H9 (cell line): Measurements from ENCODE around the gene ANP32E. TPM values are rescaled to one million over a fixed set of nuclear protein-coding genes. Genes with fewer than 3 reads are reported as not detected.

ENCODE experiments used
- DNase-seq: peaks from one replicate; pipeline ENCODE4 v3.0.0-alpha.2; 2017
- H2AFZ ChIP-seq: one replicate; pipeline ENCODE4 v1.6.1; 2013; ENCODE audit warnings: mild to moderate bottlenecking, low read length, control low read depth, moderate library complexity
- H2AK5ac ChIP-seq: 2 replicates; pipeline ENCODE4 v1.6.1; 2013; ENCODE audit warnings: low read length, control low read depth, mixed read lengths; ENCODE audit not compliant: insufficient read length
- H2BK120ac ChIP-seq: one replicate; pipeline ENCODE4 v1.6.1; 2013; ENCODE audit warnings: low read depth, mild to moderate bottlenecking, low read length, control low read depth, inconsistent platforms; ENCODE audit not compliant: poor library complexity, severe bottlenecking
- H2BK12ac ChIP-seq: 2 replicates; pipeline ENCODE4 v1.6.1; 2013; ENCODE audit warnings: low read length, control low read depth, mixed read lengths, low read depth; ENCODE audit not compliant: insufficient read length
- H2BK15ac ChIP-seq: 2 replicates; pipeline ENCODE4 v1.6.1; 2013; ENCODE audit warnings: low read depth, low read length, control low read depth
- H2BK20ac ChIP-seq: one replicate; pipeline ENCODE4 v1.6.1; 2013; ENCODE audit warnings: low read depth, mild to moderate bottlenecking, low read length, control low read depth, inconsistent platforms; ENCODE audit not compliant: poor library complexity, severe bottlenecking
- H2BK5ac ChIP-seq: 2 replicates; pipeline ENCODE4 v1.6.1; 2013; ENCODE audit warnings: low read length, control low read depth, mixed read lengths; ENCODE audit not compliant: insufficient read length
- H3K14ac ChIP-seq: 2 replicates; pipeline ENCODE4 v1.6.1; 2013; ENCODE audit warnings: low read length, control low read depth; ENCODE audit not compliant: insufficient read depth
- H3K18ac ChIP-seq: 2 replicates; pipeline ENCODE4 v1.6.1; 2013; ENCODE audit warnings: low read depth, mild to moderate bottlenecking, mixed read lengths, low read length, control low read depth; ENCODE audit not compliant: insufficient read length
- H3K23ac ChIP-seq: 2 replicates; pipeline ENCODE4 v1.6.1; 2013; ENCODE audit warnings: low read length, control low read depth, mixed read lengths, low read depth; ENCODE audit not compliant: insufficient read length
- H3K23me2 ChIP-seq: 2 replicates; pipeline ENCODE4 v1.6.1; 2013; ENCODE audit warnings: low read depth, mild to moderate bottlenecking, mixed read lengths, low read length, control low read depth; ENCODE audit not compliant: insufficient read length, poor library complexity, severe bottlenecking
- H3K27ac ChIP-seq: 2 replicates; pipeline ENCODE4 v1.5.1; 2013; ENCODE audit warnings: low read length, control low read depth, mixed read lengths, low read depth; ENCODE audit not compliant: insufficient read length
- H3K27me3 ChIP-seq: 2 replicates; pipeline ENCODE4 v1.6.1; 2013; ENCODE audit warnings: low read length, control low read depth, inconsistent platforms; ENCODE audit not compliant: insufficient read depth
- H3K4ac ChIP-seq: 2 replicates; pipeline ENCODE4 v1.6.1; 2013; ENCODE audit warnings: low read depth, mild to moderate bottlenecking, control low read depth, inconsistent platforms, low read length, moderate library complexity
- H3K4me1 ChIP-seq: 2 replicates; pipeline ENCODE4 v1.6.1; 2013; ENCODE audit warnings: low read length, control low read depth, inconsistent platforms; ENCODE audit not compliant: insufficient read depth
- H3K4me2 ChIP-seq: 2 replicates; pipeline ENCODE4 v1.6.1; 2013; ENCODE audit warnings: low read length, control low read depth, mixed read lengths; ENCODE audit not compliant: insufficient read length, insufficient read depth
- H3K56ac ChIP-seq: 2 replicates; pipeline ENCODE4 v1.6.1; 2013; ENCODE audit warnings: low read depth, mild to moderate bottlenecking, mixed read lengths, low read length, control low read depth; ENCODE audit not compliant: insufficient read length
- H3K79me1 ChIP-seq: 2 replicates; pipeline ENCODE4 v1.6.1; 2013; ENCODE audit warnings: low read depth, mild to moderate bottlenecking, moderate library complexity, low read length, control low read depth, inconsistent platforms; ENCODE audit not compliant: insufficient read depth, poor library complexity, severe bottlenecking
- H3K79me2 ChIP-seq: 2 replicates; pipeline ENCODE4 v1.6.1; 2013; ENCODE audit warnings: low read length, control low read depth, inconsistent platforms; ENCODE audit not compliant: insufficient read depth
- H3K9ac ChIP-seq: 2 replicates; pipeline ENCODE4 v1.6.1; 2013; ENCODE audit warnings: low read length, control low read depth, mixed read lengths; ENCODE audit not compliant: insufficient read length; ENCODE audit errors: extremely low read depth
- H3K9me3 ChIP-seq: one replicate; pipeline ENCODE4 v1.6.1; 2013; ENCODE audit warnings: low read depth, low read length, inconsistent platforms; ENCODE audit not compliant: control insufficient read depth
- H3T11ph ChIP-seq: one replicate; pipeline ENCODE4 v1.6.1; 2013; ENCODE audit warnings: mild to moderate bottlenecking, low read length, control low read depth, inconsistent platforms
- H4K20me1 ChIP-seq: one replicate; pipeline ENCODE4 v1.6.1; 2013; ENCODE audit not compliant: control insufficient read depth, insufficient read length, insufficient read depth
- H4K5ac ChIP-seq: 2 replicates; pipeline ENCODE4 v1.6.1; 2013; ENCODE audit warnings: low read depth, mild to moderate bottlenecking, mixed read lengths, low read length, control low read depth; ENCODE audit not compliant: insufficient read length
- H4K8ac ChIP-seq: replicated peaks from 2 replicates; pipeline ENCODE4 v1.6.1; 2013; ENCODE audit warnings: low read length, control low read depth, mixed read lengths, low read depth; ENCODE audit not compliant: insufficient read length
- H4K91ac ChIP-seq: 2 replicates; pipeline ENCODE4 v1.6.1; 2013; ENCODE audit warnings: low read depth, mild to moderate bottlenecking, moderate library complexity, mixed read lengths, low read length, control low read depth; ENCODE audit not compliant: insufficient read length
- H3K27ac Mint-ChIP-seq, 3 experiments: 2 replicates in 2 of 3; 3 replicates in 1 of 3; pipeline ENCODE4 v1.8.0; 2020 to 2021; ENCODE audit warnings: mixed read lengths in 3 of 3, mild to moderate bottlenecking in 1 of 3, moderate library complexity in 1 of 3
- H3K27me3 Mint-ChIP-seq: 2 replicates; pipeline ENCODE4 v1.8.0; 2021; ENCODE audit warnings: low read depth, mild to moderate bottlenecking, moderate library complexity, mixed read lengths
- H3K36me3 Mint-ChIP-seq, 3 experiments: 2 replicates in 2 of 3; 3 replicates in 1 of 3; pipeline ENCODE4 v1.8.0; 2020 to 2021; ENCODE audit warnings: low read depth in 3 of 3, mixed read lengths in 3 of 3; ENCODE audit not compliant: insufficient read depth in 1 of 3
- H3K4me1 Mint-ChIP-seq, 2 experiments: 2 replicates each; pipeline ENCODE4 v1.8.0; 2020; ENCODE audit warnings: mixed read lengths in 2 of 2
- H3K4me3 Mint-ChIP-seq, 2 experiments: 2 replicates in 1 of 2; 3 replicates in 1 of 2; pipeline ENCODE4 v1.8.0; 2020 to 2021; ENCODE audit warnings: mild to moderate bottlenecking in 2 of 2, mixed read lengths in 2 of 2, moderate library complexity in 1 of 2
- H3K9me3 Mint-ChIP-seq, 2 experiments: 2 replicates in 1 of 2; 3 replicates in 1 of 2; pipeline ENCODE4 v1.8.0; 2020; ENCODE audit warnings: mild to moderate bottlenecking in 2 of 2, mixed read lengths in 2 of 2, moderate library complexity in 1 of 2
- WGBS: extraction: QIAGEN DNeasy Blood & Tissue Kit; methylation state at CpG from one replicate; pipeline ENCODE4 v1.1.7; 2013; ENCODE audit warnings: missing lambda C conversion rate, low lambda C conversion rate, mixed read lengths; ENCODE audit not compliant: insufficient read length; ENCODE audit errors: extremely low coverage; 5-methylcytosine and 5-hydroxymethylcytosine counted together
- total RNA-seq: library from RNA; stranded (reverse); gene quantifications from 2 replicates; pipeline ENCODE4 v1.2.1, GENCODE V29; 2021
- TF ChIP-seq, protein P1 (sequence below): fragments of 200-600 bp; sonication (generic); conservative IDR thresholded peaks from 3 replicates; pipeline ENCODE4 v1.8.0; 2021; ENCODE audit warnings: antibody characterized with exemption, mild to moderate bottlenecking

Gene ANP32E
- total RNA-seq, 1 experiment from 2014 or later = 106 TPM

DNA sequence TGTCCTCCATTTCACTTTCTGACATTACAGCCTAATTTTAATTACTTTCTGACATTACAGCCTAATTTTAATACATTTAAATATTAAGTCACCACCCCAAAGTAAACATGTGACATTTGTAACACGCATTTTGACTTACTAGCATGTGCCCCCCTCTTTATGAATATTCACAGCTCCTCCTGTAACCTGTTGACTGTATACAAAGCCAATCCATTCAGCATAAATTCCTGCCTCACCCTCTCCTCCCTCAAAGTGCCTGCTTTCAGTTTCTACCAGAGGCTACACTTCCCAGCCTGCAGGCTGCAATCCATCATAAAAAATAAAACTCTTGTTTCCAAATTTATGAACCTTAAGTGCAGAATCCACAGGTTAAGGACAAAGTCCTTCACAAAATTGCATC, 39.5 kb downstream of the ANP32E start:
- H3K79me2 ChIP-seq = no peaks in the 10 kb centered on the region
- no peak overlapping the region for H4K8ac ChIP-seq
- H3K9me3 Mint-ChIP-seq = peaks cover 10 to 12% of the 10 kb centered on the region in 2 experiments; a peak in 4 of 5 replicates
- no peak overlapping the region for H2BK120ac ChIP-seq
- no peak overlapping the region for H3K27ac Mint-ChIP-seq
- H3K27ac ChIP-seq = no peak overlapping the region
- H2AFZ ChIP-seq = no peak overlapping the region
- H4K5ac ChIP-seq = no peak overlapping the region
- H3K4me3 Mint-ChIP-seq = no peak overlapping the region
- peaks cover 0 to 5% (median 2%) of the 10 kb centered on the region in 3 experiments; a peak in 3 of 7 replicates for H3K36me3 Mint-ChIP-seq
- H4K20me1 ChIP-seq = no peaks in the 10 kb centered on the region
- no CpG with 5 or more reads among the region's 1 CpG for WGBS
- no peak overlapping the region for H3K4ac ChIP-seq
- H3T11ph ChIP-seq = no peak overlapping the region
- no peak overlapping the region for H2BK12ac ChIP-seq
- H3K27me3 ChIP-seq = no peaks in the 10 kb centered on the region
- H3K23me2 ChIP-seq = no peaks in the 10 kb centered on the region
- no peak overlapping the region for H2BK15ac ChIP-seq
- TF ChIP-seq, protein P1, sequence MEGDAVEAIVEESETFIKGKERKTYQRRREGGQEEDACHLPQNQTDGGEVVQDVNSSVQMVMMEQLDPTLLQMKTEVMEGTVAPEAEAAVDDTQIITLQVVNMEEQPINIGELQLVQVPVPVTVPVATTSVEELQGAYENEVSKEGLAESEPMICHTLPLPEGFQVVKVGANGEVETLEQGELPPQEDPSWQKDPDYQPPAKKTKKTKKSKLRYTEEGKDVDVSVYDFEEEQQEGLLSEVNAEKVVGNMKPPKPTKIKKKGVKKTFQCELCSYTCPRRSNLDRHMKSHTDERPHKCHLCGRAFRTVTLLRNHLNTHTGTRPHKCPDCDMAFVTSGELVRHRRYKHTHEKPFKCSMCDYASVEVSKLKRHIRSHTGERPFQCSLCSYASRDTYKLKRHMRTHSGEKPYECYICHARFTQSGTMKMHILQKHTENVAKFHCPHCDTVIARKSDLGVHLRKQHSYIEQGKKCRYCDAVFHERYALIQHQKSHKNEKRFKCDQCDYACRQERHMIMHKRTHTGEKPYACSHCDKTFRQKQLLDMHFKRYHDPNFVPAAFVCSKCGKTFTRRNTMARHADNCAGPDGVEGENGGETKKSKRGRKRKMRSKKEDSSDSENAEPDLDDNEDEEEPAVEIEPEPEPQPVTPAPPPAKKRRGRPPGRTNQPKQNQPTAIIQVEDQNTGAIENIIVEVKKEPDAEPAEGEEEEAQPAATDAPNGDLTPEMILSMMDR = no peak
- H2BK20ac ChIP-seq = no peak overlapping the region
- DNase-seq = no peak
- H3K4me2 ChIP-seq = no peak overlapping the region
- H3K56ac ChIP-seq = no peak overlapping the region
- H2BK5ac ChIP-seq = no peak overlapping the region
- no peaks in the 10 kb centered on the region for H3K79me1 ChIP-seq
- no peak overlapping the region for H3K23ac ChIP-seq
- H3K18ac ChIP-seq = no peak overlapping the region
- no peak overlapping the region for H3K14ac ChIP-seq
- H2AK5ac ChIP-seq = no peak overlapping the region
- H4K91ac ChIP-seq = no peak overlapping the region
- H3K4me1 Mint-ChIP-seq = peaks cover 14 to 16% of the 10 kb centered on the region in 2 experiments
- H3K27me3 Mint-ChIP-seq = no peaks in the 10 kb centered on the region; the same call in 1 of the 2 replicates
- H3K4me1 ChIP-seq = no peaks in the 10 kb centered on the region; the same call in 1 of the 2 replicates
- no peaks in the 10 kb centered on the region for H3K9me3 ChIP-seq
- no peak overlapping the region for H3K9ac ChIP-seq
